ENCODE results near the gene STARD3. TPM values are rescaled to one million over a fixed set of nuclear protein-coding genes. Genes with fewer than 3 reads are reported as not detected.

Gene STARD3
- total RNA-seq, 1 donor from 2014 or later: 50.2 TPM

DNA sequence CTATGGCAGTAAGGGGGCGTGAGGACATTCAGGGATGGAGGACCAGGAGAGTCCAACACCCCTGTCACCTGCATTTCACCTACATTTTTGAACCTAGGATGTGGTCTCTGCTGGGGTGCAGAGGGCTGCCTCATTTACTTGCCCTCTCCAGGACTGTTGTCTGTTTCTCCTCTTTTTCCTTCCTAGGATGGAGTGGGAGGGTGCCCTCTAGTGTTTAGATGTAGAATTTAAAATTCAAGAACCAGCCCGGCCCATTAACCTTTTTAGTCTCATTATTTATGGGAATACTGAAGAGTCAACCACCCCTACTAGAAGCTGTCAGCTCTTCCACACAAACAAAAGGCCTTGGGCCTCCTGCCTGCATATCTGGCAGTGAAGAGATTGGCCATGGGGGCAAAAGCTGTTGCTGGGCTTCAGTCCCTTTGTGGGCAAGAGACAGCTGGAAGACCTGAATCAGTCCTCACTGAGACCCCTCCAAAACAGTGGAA is 2.5 kb upstream of the STARD3 start:
- DNase-seq (ENCODE audit: extremely low read depth, low read depth, low spot score): no peak

DNA sequence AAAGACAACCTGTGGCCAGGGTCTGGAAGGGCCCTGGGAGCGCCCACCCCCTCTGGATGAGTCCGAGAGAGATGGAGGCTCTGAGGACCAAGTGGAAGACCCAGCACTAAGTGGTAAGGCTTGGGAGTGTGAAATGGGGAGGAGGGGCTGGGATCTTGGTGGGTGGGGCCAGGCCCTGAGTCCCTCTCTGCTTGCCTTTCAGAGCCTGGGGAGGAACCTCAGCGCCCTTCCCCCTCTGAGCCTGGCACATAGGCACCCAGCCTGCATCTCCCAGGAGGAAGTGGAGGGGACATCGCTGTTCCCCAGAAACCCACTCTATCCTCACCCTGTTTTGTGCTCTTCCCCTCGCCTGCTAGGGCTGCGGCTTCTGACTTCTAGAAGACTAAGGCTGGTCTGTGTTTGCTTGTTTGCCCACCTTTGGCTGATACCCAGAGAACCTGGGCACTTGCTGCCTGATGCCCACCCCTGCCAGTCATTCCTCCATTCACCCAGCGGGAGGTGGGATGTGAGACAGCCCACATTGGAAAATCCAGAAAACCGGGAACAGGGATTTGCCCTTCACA is 1.2 kb upstream of the STARD3 start:
- DNase-seq (ENCODE audit: extremely low read depth, low read depth, low spot score): no peak

DNA sequence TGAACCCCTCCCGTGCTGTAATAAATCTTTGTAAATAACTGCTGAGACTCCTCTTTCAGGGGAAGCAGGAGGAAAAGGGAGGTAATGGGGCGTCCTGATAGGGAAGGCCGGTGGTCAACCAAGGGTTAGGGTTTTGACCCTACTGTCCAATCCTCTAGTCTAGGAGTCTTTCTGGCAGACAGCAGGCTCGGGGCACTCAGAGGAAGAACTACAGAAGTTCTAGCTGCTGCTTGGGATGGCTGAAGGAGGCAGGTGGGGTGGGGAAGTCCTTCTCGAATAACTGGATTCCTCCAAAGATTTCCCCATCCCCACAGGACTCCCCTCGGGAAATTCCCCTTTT is 387 bp upstream of the STARD3 start:
- no peak for DNase-seq (ENCODE audit: extremely low read depth, low read depth, low spot score)

DNA sequence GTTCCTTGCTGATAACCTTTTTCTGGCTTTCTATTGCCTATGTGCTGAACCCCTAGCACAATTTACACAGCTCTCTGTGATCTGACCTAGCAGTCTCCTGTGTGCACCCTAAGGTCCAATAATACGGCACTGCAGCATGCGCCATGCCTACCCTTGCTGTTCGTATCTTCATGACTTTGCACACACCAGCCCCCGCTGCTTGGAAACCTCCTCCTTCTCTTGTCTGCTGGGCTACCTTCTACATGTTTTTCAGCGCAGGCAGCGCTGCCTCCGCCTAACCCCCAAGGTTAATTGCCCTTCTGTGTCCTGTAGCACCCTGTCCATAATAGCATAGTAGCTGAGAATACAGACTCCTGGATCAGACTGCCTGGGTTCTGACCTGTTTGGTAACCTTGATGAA is 1.4 kb downstream of the STARD3 start:
- no peak for DNase-seq (ENCODE audit: extremely low read depth, low read depth, low spot score)

DNA sequence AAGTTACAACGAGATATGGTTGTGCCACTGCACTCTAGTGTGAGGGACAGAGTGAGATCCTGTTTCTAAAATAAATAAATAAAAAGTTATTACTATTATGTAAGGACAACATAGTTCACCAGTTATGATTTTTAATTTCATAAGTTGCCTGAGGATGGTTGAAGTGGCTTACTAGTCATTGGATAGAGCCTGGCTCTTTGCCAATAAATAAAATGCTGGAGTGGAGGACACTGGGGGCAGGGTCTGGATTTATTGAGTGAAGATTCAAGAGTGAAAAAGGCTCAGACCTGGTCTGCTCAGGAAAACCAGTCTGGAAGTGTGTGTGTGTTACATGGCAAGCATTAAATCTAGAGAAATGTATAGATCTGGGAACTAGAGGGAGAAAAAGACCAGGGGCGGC is 2.1 kb downstream of the STARD3 start:
- no peak for DNase-seq (ENCODE audit: extremely low read depth, low read depth, low spot score)

DNA sequence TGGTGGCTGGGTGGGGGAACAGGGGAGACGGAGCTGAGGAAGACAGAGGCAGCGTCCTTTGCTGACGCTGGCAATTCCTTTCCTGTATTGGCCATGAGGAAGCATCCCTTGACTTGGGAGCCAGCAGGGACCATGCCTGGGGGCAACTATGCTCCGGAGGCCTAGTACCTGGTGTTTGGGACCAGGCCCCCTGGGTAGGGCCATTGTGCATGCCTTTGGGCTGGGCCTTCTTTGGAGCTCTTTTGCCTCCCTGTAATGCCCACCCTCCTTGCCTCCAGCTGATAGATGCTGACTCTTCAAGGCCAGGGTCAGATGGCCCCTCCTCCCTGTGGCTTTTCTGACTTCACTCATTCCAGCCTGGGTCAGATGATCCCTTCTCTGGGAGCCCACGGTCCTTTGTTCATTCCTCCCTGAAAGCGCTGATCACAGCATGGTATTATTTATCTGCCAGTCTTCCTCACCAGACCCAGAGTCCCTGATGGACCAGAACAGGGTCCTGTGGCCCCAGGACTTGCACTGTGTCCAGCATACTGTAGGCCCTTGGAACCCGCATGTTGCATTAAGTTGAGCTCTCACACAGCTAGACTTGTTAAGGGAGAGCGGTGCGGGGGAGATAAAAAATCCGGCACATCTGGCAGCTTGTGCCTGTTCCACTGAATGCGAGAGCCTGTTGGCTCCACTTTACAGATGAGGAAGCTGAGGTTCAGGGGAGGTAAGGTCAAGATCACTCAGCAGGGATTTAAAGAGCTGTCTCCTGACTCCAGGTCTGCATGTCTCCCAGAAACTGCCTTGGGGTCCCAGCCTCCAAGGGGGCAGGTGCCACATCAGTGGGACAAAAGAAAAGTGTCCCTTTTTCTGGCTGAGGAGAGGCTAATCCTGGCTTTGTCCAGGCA is 2.9 kb downstream of the STARD3 start:
- no peak for DNase-seq (ENCODE audit: extremely low read depth, low read depth, low spot score)

DNA sequence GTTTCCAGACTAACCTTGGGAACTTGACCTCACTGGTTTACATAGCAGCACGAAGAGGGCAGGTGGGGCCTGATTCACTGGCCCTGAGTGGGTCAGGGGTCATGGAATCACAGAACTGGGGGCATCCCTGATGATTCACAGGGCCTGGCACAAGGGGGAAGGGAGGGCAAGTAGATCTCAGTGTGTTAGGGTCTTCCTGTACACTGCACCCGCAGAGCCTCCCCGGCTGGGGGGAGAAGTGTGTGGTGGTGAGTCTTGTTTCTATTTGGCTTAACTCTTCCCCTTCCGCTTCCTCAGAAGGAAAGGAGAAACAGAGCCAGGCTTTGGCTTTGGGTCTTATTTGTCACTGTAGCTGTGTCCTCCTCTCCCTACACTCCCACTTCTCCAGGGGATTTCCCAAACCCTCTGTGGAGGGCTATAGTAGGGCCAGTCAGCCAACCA is 3.7 kb downstream of the STARD3 start:
- DNase-seq (ENCODE audit: extremely low read depth, low read depth, low spot score): no peak

DNA sequence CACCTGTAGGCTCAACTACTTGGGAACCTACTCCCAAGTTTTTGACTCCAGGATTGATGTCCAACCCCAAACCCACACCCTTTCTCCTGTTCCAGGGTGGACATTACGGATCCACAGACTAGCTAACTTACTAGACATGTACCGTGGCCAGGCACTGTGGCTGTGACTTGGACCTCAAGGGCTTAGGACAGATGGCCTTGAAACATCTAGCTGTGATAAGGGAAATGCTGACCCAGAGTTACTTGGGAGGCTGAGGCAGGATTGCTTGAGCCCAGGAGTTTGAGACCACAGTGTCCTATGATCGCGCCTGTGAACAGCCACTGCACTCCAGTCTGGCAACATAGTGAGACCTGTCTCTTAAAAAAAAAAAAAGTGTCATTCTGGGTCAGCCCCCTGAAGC is 4.2 kb downstream of the STARD3 start:
- DNase-seq (ENCODE audit: extremely low read depth, low read depth, low spot score): no peak

DNA sequence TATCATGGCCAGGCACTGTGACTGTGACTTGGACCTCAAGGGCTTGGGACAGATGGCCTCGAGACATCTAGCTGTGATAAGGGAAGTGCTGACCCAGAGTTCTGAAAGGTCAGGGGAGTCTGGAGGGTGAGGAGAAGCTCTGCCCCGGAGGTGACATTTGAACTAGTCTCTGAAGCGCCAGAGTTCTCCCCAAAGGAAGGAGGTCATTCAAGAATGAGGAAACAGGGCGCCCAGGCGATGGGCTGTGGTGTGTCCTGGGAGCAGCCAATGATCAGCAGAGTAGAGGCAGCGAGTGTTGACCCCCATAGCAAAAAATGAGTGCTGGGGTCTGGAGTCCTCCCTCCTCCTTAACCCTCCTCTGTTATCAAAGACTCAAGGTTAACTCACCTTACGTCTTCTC is 4.9 kb downstream of the STARD3 start:
- DNase-seq (ENCODE audit: extremely low read depth, low read depth, low spot score): no peak

DNA sequence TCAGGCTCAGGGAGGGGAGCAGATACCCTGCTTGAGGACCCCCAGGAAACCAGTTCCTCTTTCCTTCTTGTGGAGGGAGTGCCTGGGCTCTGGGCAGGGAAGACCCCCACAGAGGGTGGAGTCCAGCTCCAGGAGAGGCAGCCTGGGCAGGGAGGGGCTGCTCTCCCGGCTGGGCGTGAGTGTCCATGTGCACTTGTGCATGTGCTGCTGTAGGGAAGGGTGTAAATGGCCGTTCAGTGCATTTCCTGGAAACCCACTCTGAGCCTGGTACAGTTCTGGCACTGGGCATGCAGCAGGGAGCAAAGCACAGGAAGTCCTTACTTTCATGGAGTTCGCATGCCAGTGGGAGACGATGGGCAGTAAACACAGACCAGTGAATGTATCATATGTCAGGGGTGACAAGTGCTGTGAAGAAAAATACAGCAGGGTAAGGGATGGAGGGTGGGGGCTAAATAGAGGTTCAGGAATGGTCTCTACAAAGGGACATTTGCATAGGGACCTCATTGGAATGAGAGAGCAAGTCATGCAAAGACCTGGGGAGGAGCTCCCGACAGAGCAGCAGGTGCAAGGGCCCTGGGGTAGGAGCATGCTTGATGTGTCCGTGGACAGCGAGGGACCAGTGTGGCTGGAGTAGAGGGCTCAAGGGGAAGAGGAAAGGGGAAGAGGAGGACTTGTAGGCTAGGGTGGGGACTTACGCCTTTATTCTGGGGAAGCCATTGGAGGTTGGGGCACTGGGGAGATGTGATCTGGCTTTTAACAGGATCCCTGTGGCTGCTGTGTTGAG is 5.5 kb downstream of the STARD3 start:
- no peak for DNase-seq (ENCODE audit: extremely low read depth, low read depth, low spot score)

DNA sequence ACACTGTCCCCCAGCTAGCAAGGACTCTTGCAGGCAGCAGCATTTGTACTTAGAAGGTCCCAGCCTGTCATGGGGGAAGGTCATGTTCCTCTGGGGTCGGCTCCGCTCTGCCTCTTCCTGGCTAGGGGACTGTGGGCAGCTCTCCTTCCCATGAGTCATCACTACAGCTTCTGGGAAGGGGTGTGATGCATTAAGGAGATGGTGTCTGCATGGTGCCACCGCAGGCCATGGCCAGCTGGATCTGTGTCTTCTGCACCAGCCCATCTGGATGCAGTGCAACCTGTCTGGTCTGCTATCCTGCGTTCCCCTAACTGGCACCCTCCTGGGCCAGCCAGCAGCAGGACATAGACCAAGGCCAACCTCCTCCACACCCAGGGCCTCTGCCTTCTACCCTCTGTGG is 6.3 kb downstream of the STARD3 start:
- DNase-seq (ENCODE audit: extremely low read depth, low read depth, low spot score): no peak

DNA sequence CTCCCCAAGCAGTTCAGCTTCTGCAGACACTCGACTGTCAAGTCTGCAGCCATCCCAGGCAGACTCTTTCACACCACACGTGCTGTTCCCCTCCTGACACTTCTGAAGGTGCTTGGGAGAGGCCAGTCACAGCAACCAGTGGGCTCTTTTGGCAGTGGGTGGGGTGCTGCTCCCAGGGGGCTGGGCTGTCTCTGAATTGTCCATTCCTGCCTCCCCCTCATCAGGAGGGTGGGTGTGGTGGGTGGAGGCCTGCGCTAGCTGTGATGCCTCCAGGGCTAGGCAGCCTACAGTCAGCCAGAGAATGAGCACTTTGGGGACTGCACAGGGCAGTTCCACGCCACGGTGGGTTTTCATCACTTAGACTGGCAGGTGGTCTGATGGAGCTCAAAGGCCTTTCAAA is 10.3 kb downstream of the STARD3 start:
- DNase-seq (ENCODE audit: extremely low read depth, low read depth, low spot score): no peak

DNA sequence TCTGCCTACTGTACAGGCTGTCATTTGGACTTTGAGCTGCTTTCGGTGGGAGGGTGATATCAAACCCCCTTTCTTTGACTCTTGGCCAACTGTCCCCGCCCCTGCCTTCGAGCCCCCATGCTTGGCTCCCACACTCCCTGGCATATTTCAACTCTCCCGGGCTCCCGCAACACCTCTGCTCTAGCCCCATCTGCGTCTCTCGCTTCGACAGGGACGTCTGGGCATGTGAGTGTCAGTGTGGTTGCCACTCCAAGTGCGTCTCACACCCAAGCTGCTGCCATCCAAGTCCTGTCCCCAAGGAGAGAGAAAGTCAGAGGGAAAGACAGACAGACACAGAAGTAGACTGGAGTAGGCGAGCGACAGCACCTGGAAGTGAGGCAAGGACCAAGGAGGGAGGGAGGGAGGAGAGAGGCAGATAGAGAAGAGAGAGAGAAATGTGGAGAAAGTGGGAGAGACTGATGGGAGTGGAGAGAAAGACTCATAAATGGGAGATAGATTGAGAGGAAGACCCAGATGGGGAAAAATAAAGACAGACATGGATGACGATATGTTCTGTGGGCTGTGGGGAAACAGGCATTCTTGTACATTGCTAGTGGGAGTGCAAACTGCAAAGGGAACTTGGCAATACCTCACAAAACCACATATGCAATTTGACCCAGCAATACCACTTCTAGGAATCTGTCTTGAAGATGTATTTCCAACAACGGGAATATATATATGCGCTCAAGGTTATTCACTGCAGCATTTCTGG is 11.8 kb downstream of the STARD3 start:
- no peak for DNase-seq (ENCODE audit: extremely low read depth, low read depth, low spot score)

DNA sequence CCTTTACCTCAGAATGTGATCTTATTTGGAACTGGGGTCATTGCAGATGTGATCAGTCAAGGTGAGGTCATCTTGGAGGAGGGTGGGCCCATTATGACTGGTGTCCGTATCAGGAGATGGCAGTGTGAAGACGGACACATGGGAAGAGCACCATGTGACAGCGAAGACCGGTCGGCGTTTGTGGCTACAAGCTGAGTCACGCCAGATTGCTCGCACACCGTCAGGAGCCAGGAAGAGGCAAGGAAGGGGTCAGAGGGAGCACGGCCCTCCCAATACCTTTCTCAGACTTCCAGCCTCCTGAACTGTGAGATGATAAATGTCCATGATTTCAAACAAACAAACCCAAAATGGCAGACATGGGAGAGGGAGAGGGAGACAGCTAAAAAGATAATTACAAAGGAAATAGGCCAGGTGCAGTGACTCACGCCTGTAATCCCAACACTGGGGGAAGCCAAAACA is 13.2 kb downstream of the STARD3 start:
- no peak for DNase-seq (ENCODE audit: extremely low read depth, low read depth, low spot score)

DNA sequence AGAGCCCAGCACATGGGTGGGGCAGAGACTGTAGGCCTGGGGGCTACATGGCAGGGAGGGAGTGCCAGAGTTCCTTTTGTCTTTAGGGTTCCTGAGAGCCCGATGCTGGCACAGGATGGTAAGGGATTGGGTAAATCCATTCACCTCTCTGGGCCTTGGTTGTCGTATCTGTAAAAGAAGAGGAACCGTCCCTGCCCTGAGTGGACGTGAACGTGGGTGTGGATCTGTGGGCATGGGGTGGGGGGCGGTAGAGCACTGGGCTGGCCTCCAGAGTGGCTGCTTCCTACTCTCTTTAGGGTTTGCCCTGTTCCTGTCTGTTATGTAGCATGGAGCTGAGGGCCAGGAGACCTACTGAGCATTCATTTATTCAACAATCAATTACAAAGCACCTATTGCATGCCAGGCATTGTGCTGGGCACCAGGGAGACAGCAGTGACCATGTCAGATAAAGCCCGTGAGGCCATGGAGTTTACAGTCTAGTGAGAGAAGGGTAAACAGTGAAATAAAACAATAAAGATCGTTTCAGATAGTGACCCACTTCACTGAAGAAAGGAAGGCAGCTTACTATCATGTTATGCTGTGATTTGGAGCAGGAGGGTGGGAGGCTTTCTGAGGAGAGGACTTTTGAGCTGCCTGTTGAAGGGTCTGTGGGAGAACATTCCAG is 15.1 kb downstream of the STARD3 start:
- DNase-seq (ENCODE audit: extremely low read depth, low read depth, low spot score): no peak

DNA sequence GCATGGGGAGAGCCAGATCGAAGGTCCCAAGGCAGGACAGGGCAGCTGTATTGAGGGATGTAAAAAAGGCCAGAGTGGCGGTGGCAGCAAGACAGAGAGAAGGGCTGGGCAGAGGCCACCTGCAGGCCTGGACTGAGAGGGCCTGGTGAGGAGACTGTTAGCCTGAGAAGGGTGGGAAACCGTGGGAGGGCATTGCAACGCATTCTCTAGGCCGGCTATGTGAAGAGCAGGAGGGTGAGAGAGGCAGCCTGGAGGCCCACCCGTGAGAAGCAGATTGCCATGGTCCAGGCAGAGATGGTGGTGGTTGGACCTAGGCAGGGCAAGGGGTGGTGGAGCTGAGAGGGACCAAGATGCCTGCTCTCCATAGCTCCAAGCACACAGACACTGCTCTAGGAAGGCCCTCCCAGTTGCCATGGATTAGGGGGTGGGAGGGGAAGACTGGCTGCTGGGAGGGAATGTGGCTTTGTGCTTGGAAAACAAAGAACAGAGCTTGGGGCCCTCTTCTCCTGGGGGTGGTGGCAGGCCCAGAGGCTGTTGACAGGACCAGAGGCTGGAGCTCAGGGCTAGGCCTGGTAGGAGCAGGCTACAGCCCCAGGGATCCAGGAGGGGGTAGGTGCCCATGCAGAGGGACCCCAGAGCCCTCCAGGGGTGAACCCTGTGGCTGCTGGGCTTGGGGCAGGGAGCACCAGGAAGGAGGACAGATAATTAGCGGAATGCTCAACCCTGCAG is 15.8 kb downstream of the STARD3 start:
- DNase-seq (ENCODE audit: extremely low read depth, low read depth, low spot score): no peak

DNA sequence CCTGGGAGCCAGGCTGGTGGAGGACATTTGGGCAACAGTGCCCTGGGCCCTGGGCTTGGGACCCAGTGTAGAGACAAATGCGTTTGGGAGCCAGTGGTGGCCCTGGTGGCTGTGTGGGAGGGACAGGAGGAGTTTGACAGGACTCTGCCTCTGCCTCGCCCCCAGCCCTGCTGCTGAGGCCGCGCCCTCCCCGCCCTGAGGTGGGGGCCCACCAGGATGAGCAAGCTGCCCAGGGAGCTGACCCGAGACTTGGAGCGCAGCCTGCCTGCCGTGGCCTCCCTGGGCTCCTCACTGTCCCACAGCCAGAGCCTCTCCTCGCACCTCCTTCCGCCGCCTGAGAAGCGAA is 16.3 kb downstream of the STARD3 start:
- no peak for DNase-seq (ENCODE audit: extremely low read depth, low read depth, low spot score)

DNA sequence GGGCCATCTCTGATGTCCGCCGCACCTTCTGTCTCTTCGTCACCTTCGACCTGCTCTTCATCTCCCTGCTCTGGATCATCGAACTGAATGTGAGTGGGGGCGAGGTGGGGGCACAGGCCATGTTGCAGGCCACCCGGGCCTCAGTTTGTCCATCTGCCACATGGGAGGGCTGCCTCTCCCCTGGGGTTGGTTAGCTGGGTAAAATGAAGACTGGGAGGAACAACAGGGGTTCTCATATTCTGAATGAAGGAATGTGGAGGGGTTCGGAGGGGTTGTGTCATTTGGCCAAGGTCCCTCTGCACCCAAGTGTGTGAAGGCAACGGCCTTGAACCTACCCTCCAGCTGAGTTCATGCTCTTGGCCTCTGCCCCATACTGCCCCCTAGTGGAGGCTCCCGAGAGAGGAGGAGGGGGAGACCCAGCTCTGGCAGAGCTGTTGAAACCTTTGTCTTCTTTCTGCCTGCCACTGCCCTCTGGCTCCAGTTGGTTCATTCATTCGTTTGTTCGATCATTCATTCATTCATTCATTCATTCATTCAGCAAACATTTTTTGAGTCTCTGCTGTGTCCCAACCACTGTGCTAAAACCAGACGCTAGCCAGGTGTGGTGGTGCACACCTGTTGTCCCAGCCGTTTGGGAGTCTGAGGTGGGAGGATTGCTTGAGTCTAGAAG is 16.9 kb downstream of the STARD3 start:
- DNase-seq (ENCODE audit: extremely low read depth, low read depth, low spot score): no peak

DNA sequence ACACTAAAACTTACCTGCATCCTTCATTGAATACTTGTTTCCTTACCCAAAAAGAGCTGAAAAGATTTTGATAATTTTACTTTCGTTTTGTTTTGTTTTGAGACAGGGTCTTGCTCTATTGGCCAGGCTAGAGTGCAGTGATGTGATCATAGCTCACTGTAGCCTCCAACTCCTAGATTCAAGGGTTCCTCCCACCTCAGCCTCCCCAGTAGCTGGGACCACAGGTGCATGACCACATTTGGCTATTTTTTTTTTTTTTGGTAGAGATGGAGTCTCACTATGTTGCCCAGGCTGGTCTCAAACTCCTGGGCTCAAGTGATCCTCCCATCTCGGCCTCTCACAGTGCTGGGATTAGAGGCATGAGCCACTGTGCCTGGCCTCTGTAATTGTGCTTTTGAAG is 18.2 kb downstream of the STARD3 start:
- no peak for DNase-seq (ENCODE audit: extremely low read depth, low read depth, low spot score)

All from glomerular endothelial cell (primary cell).